CD4-positive, alpha-beta T cell treated with Interferon gamma for 1 hour (primary cell): ENCODE results near the gene ARHGEF4.

Experiments used
- DNase-seq: peaks from one replicate; pipeline ENCODE4 v3.0.0-alpha.2; 2020

Gene ARHGEF4

DNA sequence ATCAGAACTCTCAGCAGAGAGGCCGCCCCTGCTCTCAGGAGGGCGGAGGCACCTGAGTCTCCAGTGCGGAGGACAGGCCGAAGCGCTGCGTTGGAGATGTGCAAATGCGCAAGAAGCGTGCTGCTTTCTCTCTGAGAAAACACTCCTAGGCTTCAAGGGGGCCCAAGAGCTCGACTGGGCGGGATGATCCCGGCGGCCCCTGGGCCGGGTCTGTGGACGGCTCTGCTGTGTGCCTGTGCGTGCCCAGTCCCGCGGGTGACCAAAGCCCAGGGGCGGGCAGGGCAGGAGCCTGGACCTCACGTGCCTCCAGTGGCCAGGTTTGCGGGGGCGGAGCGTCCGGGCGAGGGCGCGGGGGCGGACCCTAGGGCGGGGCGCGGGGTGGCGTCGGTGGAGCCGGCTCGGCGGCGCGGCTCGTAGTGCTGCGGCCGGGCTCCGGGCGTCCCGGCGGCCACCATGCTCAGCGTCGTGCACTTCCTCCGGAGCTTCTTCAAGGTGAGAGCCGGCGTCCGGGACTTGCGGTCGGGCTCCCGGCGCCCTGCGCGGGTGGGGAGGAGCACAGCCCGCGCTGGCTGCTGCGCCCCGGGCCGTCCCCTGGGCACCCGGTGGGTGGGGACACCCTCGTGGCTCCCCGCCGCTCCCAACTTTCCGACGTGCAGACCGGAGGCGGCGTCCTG, at the start of gene ARHGEF4:
Gene ARHGEF4 (plus strand): TSS at position 414 of the 674 bp plus-strand sequence. CDS start 40 bp downstream, at position 454.
- DNase-seq: no peak

DNA sequence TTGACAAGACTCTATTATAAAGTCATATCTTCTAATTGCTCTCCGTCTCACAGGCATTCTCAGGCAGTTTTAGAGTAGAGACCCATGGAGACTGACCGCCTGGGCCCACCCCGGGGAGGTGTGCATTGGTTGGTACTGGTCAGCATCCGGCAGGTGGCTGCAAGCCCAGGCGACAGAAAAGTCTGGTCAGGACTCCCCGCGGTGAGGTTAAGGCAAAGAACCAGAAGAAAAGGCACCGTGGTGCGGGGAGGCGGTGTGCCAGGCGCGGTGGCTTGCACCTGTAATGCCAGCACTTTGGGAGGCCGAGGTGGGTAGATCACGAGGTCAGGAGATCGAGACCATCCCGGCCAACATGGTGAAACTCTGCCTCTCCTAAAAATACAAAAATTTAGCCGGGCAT, 48.9 kb upstream of the ARHGEF4 start:
- DNase-seq: no peak

DNA sequence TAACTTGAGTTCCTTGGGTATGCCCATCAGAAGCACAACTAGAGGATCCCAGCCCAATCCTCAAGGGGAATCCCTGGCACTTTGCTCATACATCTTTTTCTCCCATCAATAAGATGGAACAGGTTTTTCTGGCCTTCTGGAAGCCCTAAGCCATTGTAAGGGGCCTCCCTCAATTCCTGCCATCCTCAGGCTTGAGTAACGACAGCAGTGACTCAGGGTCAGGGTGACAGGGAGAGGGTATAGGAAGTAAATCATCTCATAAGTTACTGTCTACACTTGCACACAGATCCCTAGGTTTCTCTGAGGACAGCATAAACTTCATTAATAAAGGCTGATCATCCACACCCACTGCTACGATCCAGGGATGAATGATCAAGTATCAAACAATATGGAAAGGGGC, 46.4 kb upstream of the ARHGEF4 start:
- no peak for DNase-seq

DNA sequence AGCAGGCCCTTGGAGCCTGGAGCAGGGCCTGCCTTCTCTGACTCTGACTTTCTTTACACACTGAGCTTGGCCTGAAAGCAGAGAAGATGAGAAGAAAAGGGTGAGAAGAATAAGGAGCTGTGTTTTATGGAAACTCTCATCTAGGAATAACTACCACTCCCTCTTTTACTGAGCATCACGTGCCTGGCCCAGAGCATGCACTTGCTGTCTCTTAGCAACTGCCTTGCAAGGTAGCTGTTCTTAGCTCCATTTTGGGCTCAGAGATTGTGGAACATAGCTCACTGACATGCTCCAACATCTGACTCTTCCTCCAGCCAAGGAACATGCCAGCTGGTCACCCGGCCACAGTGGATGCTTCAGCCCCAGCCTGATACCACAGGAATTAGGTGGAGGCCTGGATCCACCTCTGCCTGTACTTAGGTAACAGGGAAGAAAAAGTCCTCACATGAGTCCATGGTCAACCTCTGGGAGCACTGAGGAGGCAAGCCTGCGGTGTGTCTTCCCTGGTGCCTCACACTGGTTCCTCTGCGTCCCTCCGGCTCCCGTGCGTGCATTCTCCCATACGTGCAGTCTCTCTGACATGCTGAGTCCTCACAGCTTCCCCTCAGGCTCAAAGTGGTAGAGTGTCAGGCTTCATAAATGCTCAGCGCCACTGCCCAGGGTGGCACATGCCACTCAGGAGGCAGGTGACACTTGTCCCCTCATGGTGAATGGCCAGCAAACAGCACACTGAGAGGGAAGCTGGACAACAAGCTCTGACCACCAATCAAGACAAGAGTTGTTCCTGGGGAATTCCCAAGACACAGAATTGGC, 45.7 kb upstream of the ARHGEF4 start:
- DNase-seq: no peak

GRCh38 chr2:130791617-130791939, 45.1 kb upstream of the ARHGEF4 start:
- no peak for DNase-seq

GRCh38 chr2:130795431-130795830, 41.3 kb upstream of the ARHGEF4 start:
- no peak for DNase-seq

DNA sequence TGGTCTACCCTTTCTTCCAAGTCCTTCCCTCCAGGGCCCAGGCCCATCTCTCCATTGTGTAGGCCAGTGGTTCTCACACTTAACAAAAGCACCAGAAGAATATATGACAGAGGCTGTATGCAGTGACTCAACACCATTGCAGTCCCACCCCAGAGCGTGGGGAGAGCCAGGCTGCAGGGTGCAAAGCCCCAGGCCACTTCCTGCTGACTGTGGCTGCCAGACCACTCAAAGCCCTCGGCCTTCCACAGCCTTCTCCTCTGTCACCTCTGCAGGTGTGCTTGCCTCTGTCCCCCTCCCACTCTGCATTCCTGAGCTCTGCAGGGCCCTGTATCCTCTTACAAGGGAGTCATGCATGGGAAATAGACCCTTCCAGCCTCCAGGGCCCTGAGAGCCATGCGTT, 40.4 kb upstream of the ARHGEF4 start:
- DNase-seq: peak; percentile 11

DNA sequence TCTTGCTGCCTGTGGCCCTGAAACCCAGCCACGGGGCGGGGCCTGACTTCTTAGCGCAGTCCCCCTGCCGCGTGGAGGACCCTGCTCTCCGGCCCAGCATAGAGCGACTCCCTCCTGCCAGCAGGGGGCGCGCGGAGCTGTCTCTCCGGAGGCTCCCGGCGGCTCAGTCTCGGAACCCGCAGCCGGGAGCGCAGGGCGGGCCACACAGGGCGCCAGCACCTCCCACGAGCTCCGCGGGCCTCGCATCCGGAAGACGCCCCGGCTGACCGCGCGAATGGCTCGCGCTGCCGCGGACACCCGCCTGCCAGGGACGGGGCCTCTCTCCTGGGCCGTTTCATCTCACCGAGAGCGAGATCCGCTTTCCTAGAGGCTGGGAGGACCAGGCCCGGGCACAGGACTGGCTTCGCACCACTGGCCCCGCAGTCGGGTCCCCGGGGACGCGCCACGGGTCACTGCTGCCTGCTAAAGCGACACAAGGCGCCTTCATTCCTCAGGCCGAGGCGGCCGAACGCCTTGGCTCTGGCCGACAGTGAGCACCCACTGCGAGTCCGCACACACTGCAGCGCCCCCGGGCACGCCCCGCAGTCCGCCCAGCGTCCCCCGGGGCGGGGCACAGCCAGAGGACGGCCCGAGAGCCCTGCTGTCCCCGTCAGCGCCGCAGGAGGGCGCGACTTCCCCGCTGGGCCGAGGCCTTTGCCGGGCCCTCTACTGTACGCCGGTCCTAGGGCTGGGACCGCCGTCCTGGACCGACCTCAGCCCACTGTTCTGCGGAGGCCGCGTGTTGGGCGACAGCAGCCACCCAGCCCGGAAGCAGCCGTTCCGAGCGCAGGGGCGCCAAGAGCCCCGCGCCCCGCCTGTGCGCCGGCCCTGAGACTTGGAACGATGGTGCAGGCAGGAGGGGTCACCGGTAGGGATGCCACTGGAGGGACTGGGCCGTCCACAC, 39.0 kb upstream of the ARHGEF4 start:
- peak; percentile 87 for DNase-seq

- no peak for DNase-seq
Observed at GRCh38 chr2:130798472-130799218, 38.1 kb upstream of the ARHGEF4 start.

GRCh38 chr2:130799295-130799694, 37.4 kb upstream of the ARHGEF4 start:
- DNase-seq: no peak

DNA sequence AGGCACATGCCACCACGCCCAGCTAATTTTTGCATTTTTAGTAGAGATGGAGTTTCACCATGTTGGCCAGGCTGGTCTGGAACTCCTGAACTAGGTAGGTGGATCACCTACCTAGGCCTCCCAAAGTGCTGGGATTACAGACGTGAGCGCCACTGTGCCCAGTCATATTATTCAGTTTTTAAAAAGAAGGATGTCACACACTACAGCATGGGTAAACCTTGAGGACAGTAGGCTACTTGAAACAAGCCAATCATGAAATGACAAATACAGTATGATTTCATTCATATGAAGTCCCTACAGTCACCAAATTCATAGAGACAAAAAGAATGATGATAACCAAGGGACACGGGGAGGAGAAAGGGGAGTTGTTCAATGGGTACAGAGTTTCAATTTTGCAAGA, 31.1 kb upstream of the ARHGEF4 start:
- DNase-seq: no peak

- no peak for DNase-seq
Observed at GRCh38 chr2:130806370-130806769, 30.3 kb upstream of the ARHGEF4 start.

DNA sequence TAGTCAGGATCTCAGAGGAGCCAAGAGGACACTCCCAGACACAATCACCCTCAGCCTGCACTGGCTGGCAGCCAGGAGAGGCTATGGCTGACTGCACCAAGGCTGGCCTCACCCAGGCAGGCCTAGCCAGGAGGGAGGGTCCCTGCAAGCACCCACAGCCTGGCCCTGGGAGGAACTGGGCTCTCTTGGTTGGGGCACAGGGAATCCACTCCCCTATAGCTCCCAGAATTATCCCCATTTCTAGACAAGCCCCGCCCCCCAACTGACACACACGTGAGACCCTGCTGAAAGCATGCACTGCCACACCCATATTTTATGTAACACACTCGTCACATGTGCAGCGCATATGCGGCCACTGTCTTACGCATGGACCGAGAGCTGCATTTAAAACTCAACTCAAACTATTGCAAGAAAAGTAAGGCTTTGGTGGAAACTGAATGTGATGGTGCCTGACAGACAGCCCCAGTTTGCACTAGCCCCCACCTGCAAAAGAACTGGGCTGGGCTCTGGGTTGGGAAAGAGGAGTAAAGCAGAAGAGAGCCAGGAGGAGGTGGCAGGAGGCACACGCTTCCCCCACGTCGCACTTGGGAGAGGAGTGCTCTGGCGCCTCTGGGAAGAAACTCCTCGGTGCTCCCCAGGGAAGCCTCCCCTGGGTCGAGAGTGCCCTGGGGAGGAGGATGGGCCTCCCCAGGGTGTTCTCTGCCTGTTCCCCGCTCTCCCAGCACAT, 28.9 kb upstream of the ARHGEF4 start:
- DNase-seq: no peak

DNA sequence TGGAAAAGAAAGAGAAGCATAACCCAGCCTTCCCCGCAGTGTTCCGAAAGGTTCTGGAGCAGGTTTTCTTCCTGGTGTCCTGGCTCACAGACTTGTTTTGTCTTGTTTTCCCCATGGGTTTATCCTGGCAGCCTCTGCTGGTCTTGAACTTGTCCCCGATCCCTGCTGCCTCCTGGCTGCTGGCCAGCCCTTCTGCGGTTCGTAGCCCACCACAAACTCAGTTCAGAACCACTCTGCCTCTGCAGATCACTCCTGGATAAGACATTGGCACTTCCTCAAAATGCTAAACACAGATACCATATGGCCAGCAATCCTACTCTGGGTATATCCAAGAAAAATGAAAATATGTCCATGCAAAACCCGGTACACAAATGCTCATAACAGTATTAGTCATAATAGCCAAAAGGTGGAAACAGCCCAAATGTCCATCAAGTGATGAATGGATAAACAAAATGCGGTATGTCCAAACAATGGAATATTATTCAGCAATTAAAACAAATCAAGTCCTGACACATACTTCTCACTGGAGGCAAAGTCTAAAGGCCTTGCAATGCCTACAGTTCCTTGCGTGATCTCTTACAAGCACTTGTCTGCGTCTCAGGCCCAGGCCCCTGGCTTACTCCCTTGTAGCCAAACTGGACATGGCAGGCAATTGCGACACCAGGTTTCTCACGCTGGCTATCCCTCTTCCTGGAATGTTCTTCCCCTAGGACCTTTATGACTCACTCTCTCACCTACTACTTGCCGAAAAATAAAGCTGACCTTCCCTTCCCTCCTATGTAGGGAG, 28.0 kb upstream of the ARHGEF4 start:
- no peak for DNase-seq

DNA sequence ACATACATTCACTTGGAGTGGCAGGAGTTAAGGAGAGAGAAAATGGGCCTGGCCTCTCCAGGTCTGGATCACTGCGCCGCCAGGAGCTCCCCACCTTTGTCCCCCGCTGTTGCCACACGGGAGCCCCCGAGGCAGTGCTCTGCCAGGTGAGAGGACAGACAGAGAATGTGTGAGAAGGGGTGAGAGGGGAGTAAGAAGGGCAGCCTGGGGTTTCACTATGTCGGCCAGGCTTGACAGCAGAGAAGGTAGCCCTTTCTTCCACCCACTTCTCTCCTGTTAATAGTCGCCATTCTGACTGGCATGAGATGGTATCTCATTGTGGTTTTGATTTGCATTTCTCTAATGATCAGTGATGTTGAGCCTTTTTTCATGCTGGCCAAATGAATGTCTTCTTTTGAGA, 26.2 kb upstream of the ARHGEF4 start:
- no peak for DNase-seq

- no peak for DNase-seq
Observed at GRCh38 chr2:130813722-130814121, 23.0 kb upstream of the ARHGEF4 start.

DNA sequence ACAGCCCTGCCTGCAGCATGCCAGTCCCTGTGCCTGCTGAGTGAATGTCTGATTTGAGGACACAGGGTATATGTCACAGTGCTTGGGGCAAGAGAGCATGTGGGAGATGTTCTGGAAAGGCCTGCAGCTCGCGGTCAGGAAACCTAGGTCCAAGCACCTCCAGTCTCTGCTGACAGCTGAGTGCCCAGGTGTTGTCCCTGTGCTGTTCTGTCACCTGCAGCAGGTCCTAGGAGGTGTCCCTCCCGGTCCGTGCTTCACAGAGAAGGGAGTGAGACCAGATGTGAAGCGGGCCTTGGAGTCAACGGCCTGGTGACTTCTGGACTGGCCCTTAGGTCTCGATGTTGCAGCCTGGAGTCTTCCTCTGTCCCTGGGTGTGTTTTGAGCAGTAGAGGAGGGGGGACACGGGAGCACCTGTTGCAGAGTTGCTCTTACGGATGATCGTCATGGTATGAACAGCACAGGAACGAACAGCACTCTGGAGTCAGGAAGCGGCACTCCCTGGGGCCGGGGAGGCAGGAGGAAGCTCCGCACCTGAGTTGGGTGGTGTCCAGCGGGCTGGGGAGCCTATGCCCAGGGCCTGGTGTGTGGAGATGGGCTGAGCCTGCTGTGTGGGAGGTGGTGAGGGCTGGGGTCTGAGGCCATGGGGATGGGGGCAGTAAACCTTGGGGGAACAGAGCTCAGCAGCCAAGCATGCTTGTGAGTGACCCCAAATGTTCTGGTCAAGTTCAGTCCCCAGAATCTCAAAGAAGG, 21.6 kb upstream of the ARHGEF4 start:
- DNase-seq: no peak

- DNase-seq: no peak
Observed at GRCh38 chr2:130818809-130819208, 17.9 kb upstream of the ARHGEF4 start.

DNA sequence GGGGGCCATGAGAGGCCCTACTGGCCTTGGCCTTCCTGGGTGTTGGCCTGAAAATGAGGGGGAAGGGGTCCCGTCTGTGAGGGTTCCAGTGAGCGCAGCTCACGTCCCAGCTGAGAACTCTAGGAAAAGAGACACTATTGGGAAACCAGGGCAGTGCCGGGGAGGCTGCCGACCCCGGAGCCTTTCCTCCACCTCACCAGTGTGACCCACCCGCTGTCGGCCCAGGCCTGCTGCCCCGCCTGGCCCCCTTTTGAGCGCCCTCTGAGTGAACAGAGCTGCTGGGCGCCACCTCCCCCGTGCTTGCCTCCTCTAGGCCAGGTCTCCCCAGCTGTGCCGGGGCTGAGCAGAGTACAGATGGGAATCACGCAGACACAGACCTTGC, 17.5 kb upstream of the ARHGEF4 start:
- no peak for DNase-seq

DNA sequence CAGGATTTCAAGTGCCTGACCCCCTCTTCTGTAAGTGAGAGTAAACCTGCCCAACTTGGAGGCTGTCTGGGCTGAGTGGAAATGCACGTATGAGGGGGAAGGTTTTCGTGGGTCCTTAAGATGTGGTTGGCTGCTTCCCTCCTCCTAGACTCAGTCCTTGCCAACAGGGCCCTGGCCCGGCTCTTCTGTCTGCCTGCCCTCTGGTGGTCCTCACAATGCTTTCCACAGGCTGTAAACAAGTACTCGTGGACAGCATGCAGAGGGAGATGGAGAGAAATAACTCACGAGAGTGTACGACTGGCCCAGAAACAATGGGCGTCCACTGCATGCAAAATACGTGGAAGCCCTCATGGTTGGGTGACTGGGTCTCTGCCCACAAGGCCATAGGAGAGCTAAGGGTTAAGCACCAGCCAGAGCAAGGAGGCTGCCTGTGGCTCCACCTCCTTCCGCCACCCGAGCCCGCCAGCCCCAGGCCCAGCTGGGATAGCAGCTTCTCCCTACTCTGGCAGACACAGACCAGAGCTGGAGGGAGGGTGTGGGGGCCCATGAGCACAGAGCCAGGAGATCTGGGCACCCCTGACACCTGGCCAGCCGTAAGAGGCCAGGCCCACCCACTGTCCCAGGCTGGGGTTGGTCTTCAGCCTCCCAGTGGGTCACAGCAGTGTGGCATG, 17.0 kb upstream of the ARHGEF4 start:
- DNase-seq: no peak
